ENCODE measurements around the gene SMARCA1. TPM values are rescaled to one million over a fixed set of nuclear protein-coding genes. Genes with fewer than 3 reads are reported as not detected.

SMARCA1 gene
- total RNA-seq, 2 experiments from 2014 or later: 0.19 TPM; not detected in 1

DNA sequence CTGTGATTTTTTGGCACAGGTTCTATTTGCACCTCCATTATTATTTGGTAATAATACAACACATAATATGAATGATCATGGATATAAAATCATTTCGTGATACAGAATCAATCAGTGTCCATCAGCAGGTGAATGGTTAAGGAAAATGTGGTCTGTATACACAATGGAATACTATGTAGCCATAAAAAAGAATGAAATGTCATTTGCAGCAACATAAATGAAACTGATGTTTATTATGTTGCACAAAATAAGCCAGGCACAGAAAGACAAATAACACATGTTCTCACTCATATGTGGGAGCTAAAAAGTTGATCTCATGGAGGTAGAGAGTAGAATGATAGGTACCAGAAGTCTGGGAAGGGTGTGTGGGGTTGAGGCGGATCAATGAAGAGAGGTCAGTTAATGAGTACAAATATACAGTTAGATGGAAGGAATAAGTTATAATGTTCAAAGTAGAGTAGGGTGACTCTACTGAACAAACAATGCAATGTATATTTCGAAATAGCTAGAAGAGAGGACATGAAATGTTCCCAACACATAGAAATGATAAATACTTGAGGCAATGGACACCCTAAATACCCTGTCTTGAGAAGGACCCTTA lies 1.1 kb upstream of the SMARCA1 start:
- Histone ChIP-seq H3K4me3 (ENCODE audit: low read depth, low read length, poor library complexity, severe bottlenecking) (no peak overlapping the region), H3K27ac (ENCODE audit: low read depth, low read length, poor library complexity, severe bottlenecking) (no peak overlapping the region), H3K79me2 (ENCODE audit: insufficient read depth, low read depth, low read length) (no peaks in the 10 kb centered on the region), H2AFZ (ENCODE audit: low read length) (no peak overlapping the region), H3K4me2 (ENCODE audit: low read length) (no peak overlapping the region), H3K4me1 (ENCODE audit: insufficient read depth, low read length, poor library complexity, severe bottlenecking) (no peaks in the 10 kb centered on the region), H3K36me3 (ENCODE audit: insufficient read depth, low read length) (no peaks in the 10 kb centered on the region), H3K9me3 (ENCODE audit: low read length) (no peaks in the 10 kb centered on the region), H3K9me2 (ENCODE audit: insufficient read depth, low read length) (no peaks in the 10 kb centered on the region), H4K20me1 (ENCODE audit: insufficient read depth, low read length) (no peaks in the 10 kb centered on the region)
- no peak for TF ChIP-seq EZH2phosphoT487 (IDR thresholded peaks at IDR 0.05; ENCODE audit: borderline replicate concordance, low read depth, low read length)
- TF ChIP-seq, protein P1, sequence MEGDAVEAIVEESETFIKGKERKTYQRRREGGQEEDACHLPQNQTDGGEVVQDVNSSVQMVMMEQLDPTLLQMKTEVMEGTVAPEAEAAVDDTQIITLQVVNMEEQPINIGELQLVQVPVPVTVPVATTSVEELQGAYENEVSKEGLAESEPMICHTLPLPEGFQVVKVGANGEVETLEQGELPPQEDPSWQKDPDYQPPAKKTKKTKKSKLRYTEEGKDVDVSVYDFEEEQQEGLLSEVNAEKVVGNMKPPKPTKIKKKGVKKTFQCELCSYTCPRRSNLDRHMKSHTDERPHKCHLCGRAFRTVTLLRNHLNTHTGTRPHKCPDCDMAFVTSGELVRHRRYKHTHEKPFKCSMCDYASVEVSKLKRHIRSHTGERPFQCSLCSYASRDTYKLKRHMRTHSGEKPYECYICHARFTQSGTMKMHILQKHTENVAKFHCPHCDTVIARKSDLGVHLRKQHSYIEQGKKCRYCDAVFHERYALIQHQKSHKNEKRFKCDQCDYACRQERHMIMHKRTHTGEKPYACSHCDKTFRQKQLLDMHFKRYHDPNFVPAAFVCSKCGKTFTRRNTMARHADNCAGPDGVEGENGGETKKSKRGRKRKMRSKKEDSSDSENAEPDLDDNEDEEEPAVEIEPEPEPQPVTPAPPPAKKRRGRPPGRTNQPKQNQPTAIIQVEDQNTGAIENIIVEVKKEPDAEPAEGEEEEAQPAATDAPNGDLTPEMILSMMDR (conservative IDR thresholded peaks at IDR 0.05; ENCODE audit: low read length): no peak
- POLR2A ChIA-PET: no interaction called here
- BruUV-seq (replicated peaks): no TSS peak
- intact Hi-C loops (cut with micrococcal nuclease; ENCODE audit: unreplicated experiment): no loop called here
- DNase-seq (ENCODE audit: low spot score): no peak
- CTCF ChIA-PET (ENCODE audit: unreplicated experiment): no interaction called here

DNA sequence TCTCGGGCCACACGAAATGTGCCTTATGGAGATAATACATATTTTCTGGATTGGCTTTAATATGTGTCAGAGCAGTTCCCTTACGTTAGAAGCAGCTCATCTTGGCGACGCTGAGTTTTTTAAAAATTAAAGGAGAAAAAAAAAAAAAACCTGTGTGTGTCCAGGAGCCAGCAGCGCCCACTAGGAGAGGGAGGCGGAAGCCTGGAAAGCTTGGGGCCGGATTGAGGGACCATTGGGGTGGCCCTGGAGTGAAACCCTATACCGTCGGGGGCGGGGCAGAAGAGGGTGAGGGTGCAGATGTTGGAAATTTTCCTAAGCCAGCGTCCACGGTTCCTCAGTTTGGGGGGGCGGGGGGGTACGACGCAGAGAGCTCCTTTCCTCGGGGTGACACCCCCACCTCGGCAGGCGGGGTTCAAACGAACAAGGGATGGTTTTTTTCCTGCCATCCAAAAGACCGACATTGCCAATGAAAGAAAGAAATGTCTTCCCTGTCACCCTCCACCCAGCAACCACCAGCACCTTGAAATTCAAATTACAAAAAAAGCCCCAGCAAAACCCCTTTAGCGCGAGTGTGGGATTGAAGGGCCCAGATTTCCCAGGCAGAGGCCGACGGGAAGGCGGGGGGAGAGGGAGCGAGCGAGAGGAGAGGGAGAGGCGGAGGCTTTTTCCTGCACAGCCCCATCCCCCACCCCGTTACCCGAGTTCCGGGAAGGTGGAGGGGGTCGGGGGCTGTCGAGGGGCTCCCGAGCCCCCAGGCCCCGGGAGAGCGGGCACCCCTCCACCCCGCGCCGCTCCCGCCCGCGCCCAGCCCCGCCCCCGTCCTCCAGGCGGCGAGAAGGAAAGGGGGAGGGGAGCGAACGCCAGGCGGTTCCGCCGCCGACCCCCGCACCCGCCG lies 859 bp downstream of the SMARCA1 start:
- no peaks in the 10 kb centered on the region for H3K4me1 ChIP-seq (ENCODE audit: insufficient read depth, low read length, poor library complexity, severe bottlenecking)
- no peaks in the 10 kb centered on the region for H4K20me1 ChIP-seq (ENCODE audit: insufficient read depth, low read length)
- no peaks in the 10 kb centered on the region for H3K9me2 ChIP-seq (ENCODE audit: insufficient read depth, low read length)
- TF ChIP-seq, protein P1 (conservative IDR thresholded peaks at IDR 0.05; ENCODE audit: low read length): no peak
- TF ChIP-seq EZH2phosphoT487 (IDR thresholded peaks at IDR 0.05; ENCODE audit: borderline replicate concordance, low read depth, low read length): no peak
- no peaks in the 10 kb centered on the region for H3K9me3 ChIP-seq (ENCODE audit: low read length)
- no peak overlapping the region for H2AFZ ChIP-seq (ENCODE audit: low read length)
- H3K4me3 ChIP-seq (ENCODE audit: low read depth, low read length, poor library complexity, severe bottlenecking): no peak overlapping the region
- BruUV-seq (replicated peaks): no TSS peak
- H3K79me2 ChIP-seq (ENCODE audit: insufficient read depth, low read depth, low read length): no peaks in the 10 kb centered on the region
- CTCF ChIA-PET (ENCODE audit: unreplicated experiment): no interaction called here
- H3K4me2 ChIP-seq (ENCODE audit: low read length): no peak overlapping the region
- H3K36me3 ChIP-seq (ENCODE audit: insufficient read depth, low read length): no peaks in the 10 kb centered on the region
- H3K27ac ChIP-seq (ENCODE audit: low read depth, low read length, poor library complexity, severe bottlenecking): no peak overlapping the region
- POLR2A ChIA-PET: no interaction called here
- intact Hi-C loops (cut with micrococcal nuclease; ENCODE audit: unreplicated experiment): no loop called here
- no peak for DNase-seq (ENCODE audit: low spot score)

DNA sequence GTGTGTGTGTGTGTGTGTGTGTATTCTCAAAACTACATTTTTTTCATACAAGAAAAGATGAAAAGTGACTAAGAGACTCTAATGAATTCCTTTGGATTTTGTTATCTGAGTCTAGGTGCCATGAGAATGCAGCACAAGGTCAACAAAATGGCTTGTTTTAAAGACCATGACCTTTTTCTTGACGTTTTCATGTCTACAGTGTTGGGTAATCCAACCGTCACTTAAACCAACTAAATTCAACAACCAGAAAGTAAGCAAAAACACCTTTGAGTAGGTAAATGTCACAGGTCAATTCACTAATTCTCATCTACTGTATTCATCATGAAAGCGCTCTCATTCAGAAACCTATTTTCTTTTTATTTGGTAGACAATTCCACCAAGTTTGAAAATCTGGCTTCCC lies 3.1 kb downstream of the SMARCA1 start:
- Histone ChIP-seq H3K36me3 (ENCODE audit: insufficient read depth, low read length) (no peaks in the 10 kb centered on the region), H3K79me2 (ENCODE audit: insufficient read depth, low read depth, low read length) (no peaks in the 10 kb centered on the region), H3K27ac (ENCODE audit: low read depth, low read length, poor library complexity, severe bottlenecking) (no peak overlapping the region), H3K4me2 (ENCODE audit: low read length) (no peak overlapping the region), H4K20me1 (ENCODE audit: insufficient read depth, low read length) (no peaks in the 10 kb centered on the region), H3K9me2 (ENCODE audit: insufficient read depth, low read length) (no peaks in the 10 kb centered on the region), H2AFZ (ENCODE audit: low read length) (no peak overlapping the region), H3K9me3 (ENCODE audit: low read length) (no peaks in the 10 kb centered on the region), H3K4me1 (ENCODE audit: insufficient read depth, low read length, poor library complexity, severe bottlenecking) (no peaks in the 10 kb centered on the region), H3K4me3 (ENCODE audit: low read depth, low read length, poor library complexity, severe bottlenecking) (no peak overlapping the region)
- POLR2A ChIA-PET: no interaction called here
- BruUV-seq (replicated peaks): no TSS peak
- DNase-seq (ENCODE audit: low spot score): no peak
- intact Hi-C loops (cut with micrococcal nuclease; ENCODE audit: unreplicated experiment): no loop called here
- CTCF ChIA-PET (ENCODE audit: unreplicated experiment): no interaction called here
- TF ChIP-seq, protein P1 (conservative IDR thresholded peaks at IDR 0.05; ENCODE audit: low read length): no peak
- TF ChIP-seq EZH2phosphoT487 (IDR thresholded peaks at IDR 0.05; ENCODE audit: borderline replicate concordance, low read depth, low read length): no peak

Data from OCI-LY7 (cell line).